Calu3 (cell line): ENCODE measurements around the gene MRGPRX2. TPM values are rescaled to one million over a fixed set of nuclear protein-coding genes. Genes with fewer than 3 reads are reported as not detected.
A peak's percentile ranks its signal among the peaks of the same experiment; 100 is the strongest.

ENCODE experiments used
- BruUV-seq: library from RNA; stranded (reverse); fragments of 400-500 nt; replicated peaks from 2 replicates; lab custom pipeline; 2021; lab: Mats Ljungman, UMichigan
- CTCF ChIA-PET: fragments of 300-600 bp; sonication (Branson Sonifier 250); formaldehyde crosslinking; loops from one replicate; lab custom pipeline; 2022; ENCODE audit warnings: antibody characterized with exemption; lab: Charles Lee
- DNase-seq: peaks from one replicate; pipeline ENCODE4 v3.0.0; 2022
- H3K27ac Mint-ChIP-seq: one replicate; pipeline ENCODE4 v1.8.0; 2022; ENCODE audit warnings: mixed read lengths; ENCODE audit not compliant: unreplicated experiment
- H3K27me3 Mint-ChIP-seq: one replicate; pipeline ENCODE4 v1.8.0; 2022; ENCODE audit warnings: mixed read lengths; ENCODE audit not compliant: unreplicated experiment
- H3K36me3 Mint-ChIP-seq: one replicate; pipeline ENCODE4 v1.8.0; 2022; ENCODE audit warnings: mild to moderate bottlenecking, moderate library complexity, mixed read lengths; ENCODE audit not compliant: insufficient read depth, unreplicated experiment
- H3K4me1 Mint-ChIP-seq: one replicate; pipeline ENCODE4 v1.8.0; 2022; ENCODE audit warnings: mild to moderate bottlenecking, low read depth, mixed read lengths; ENCODE audit not compliant: unreplicated experiment
- H3K4me3 Mint-ChIP-seq: one replicate; pipeline ENCODE4 v1.8.0; 2022; ENCODE audit warnings: mild to moderate bottlenecking, low read depth, moderate library complexity, mixed read lengths; ENCODE audit not compliant: unreplicated experiment
- H3K9me3 Mint-ChIP-seq: one replicate; pipeline ENCODE4 v1.8.0; 2022; ENCODE audit warnings: low read depth, mixed read lengths; ENCODE audit not compliant: unreplicated experiment
- CTCF ChIP-seq: fragments of 200-600 bp; IDR thresholded peaks from one replicate; pipeline ENCODE4 v1.8.0; 2022; ENCODE audit warnings: antibody characterized with exemption; ENCODE audit not compliant: unreplicated experiment
- intact Hi-C: fragments of 100-400 bp; cut with micrococcal nuclease; formaldehyde crosslinking; loops from one replicate; pipeline ENCODE4 v1.10.0; 2022; ENCODE audit not compliant: unreplicated experiment
- total RNA-seq: library from RNA; stranded (reverse); gene quantifications from 2 replicates; pipeline ENCODE4 v1.2.3, GENCODE V29; 2022

MRGPRX2 gene
- total RNA-seq, 1 experiment from 2014 or later = not detected

- Mint-ChIP-seq H3K9me3 (no peaks in the 10 kb centered on the region), H3K36me3 (no peaks in the 10 kb centered on the region), H3K27me3 (no peaks in the 10 kb centered on the region), H3K27ac (no peak overlapping the region), H3K4me1 (peaks cover 40% of the 10 kb centered on the region), H3K4me3 (no peak overlapping the region)
- no peak for TF ChIP-seq CTCF
- CTCF ChIA-PET = interaction anchor here (0.5 to 2.0 kb wide), 3 partner anchors 10 to 1098 kb away, joined by 3 to 13 read pairs (median 4); partner anchors contain the start of gene ZDHHC13
- BruUV-seq = no TSS peak
- intact Hi-C loops = loop anchor here (2.0 to 10.0 kb wide), 4 partner anchors 33 to 164 kb away; partner anchors contain the start of genes E2F8 and ZDHHC13
- no peak for DNase-seq
These were observed 17.4 kb upstream of the MRGPRX2 start for GRCh38 chr11:19077965-19078364.

- no TSS peak for BruUV-seq
- peak; percentile 79 for DNase-seq
- no peaks in the 10 kb centered on the region for H3K36me3 Mint-ChIP-seq
- intact Hi-C loops = loop anchor here (2.0 to 10.0 kb wide), 3 partner anchors 34 to 165 kb away; partner anchors contain the start of gene E2F8
- no peak overlapping the region for H3K4me3 Mint-ChIP-seq
- no peaks in the 10 kb centered on the region for H3K27me3 Mint-ChIP-seq
- H3K27ac Mint-ChIP-seq = no peak overlapping the region
- CTCF ChIA-PET = interaction anchor here (0.8 to 2.0 kb wide), 7 partner anchors 11 to 366 kb away, joined by 3 to 13 read pairs (median 4); partner anchors contain the start of gene ZDHHC13
- peak; percentile 91 for TF ChIP-seq CTCF
- no peaks in the 10 kb centered on the region for H3K9me3 Mint-ChIP-seq
- peaks cover 42% of the 10 kb centered on the region for H3K4me1 Mint-ChIP-seq
These were observed 16.4 kb upstream of the MRGPRX2 start for GRCh38 chr11:19076744-19077589.

- Mint-ChIP-seq H3K4me1 (peaks cover 41% of the 10 kb centered on the region), H3K4me3 (no peak overlapping the region), H3K36me3 (no peaks in the 10 kb centered on the region), H3K27me3 (no peaks in the 10 kb centered on the region), H3K9me3 (no peaks in the 10 kb centered on the region), H3K27ac (no peak overlapping the region)
- CTCF ChIA-PET = interaction anchor here (0.7 to 1.9 kb wide), 2 partner anchors 35 to 330 kb away, joined by 3 to 8 read pairs; no protein-coding TSS in a partner anchor
- TF ChIP-seq CTCF = no peak
- BruUV-seq = no TSS peak
- DNase-seq = no peak
- intact Hi-C loops = loop anchor here (2.0 to 10.0 kb wide), 3 partner anchors 35 to 167 kb away; partner anchors contain the start of gene E2F8
These were observed 15.1 kb upstream of the MRGPRX2 start for GRCh38 chr11:19075636-19076035.

- peaks cover 17% of the 10 kb centered on the region for H3K27me3 Mint-ChIP-seq
- intact Hi-C loops = loop anchor here (5.0 to 10.0 kb wide), 3 partner anchors 91 to 239 kb away; no protein-coding TSS in a partner anchor
- TF ChIP-seq CTCF = no peak
- H3K4me1 Mint-ChIP-seq = peaks cover 22% of the 10 kb centered on the region
- CTCF ChIA-PET = interaction anchor here (1.2 kb wide), 1 partner anchor 482 kb away, joined by 3 read pairs; no protein-coding TSS in a partner anchor
- H3K9me3 Mint-ChIP-seq = no peaks in the 10 kb centered on the region
- BruUV-seq = no TSS peak
- no peak for DNase-seq
- no peak overlapping the region for H3K4me3 Mint-ChIP-seq
- H3K36me3 Mint-ChIP-seq = no peaks in the 10 kb centered on the region
- H3K27ac Mint-ChIP-seq = no peak overlapping the region
These were observed 13.2 kb upstream of the MRGPRX2 start for GRCh38 chr11:19073454-19074415.
